AG04450 (cell line): ENCODE results near the gene NUMB. TPM values are rescaled to one million over a fixed set of nuclear protein-coding genes. Genes with fewer than 3 reads are reported as not detected.
A peak's percentile ranks its signal among the peaks of the same experiment; 100 is the strongest.

Source experiments
- CTCF ChIA-PET: fragments of 300-600, 350-600 bp; formaldehyde crosslinking; extraction: SDS; loops from one replicate; lab custom pipeline; 2022; ENCODE audit warnings: antibody characterized with exemption, inconsistent platforms; lab: Charles Lee
- POLR2A ChIA-PET: fragments of 350-600 bp; formaldehyde crosslinking; extraction: SDS; loops from one replicate; lab custom pipeline; 2021; ENCODE audit warnings: antibody characterized with exemption, inconsistent platforms; lab: Yijun Ruan, JAX
- DNase-seq: peaks from one replicate; pipeline ENCODE4 v3.0.0-alpha.2; 2011; ENCODE audit warnings: low read depth, low spot score
- H3K27ac ChIP-seq: one replicate; pipeline ENCODE4 v1.5.1; 2012; ENCODE audit warnings: low read depth, low read length, control low read depth
- H3K27me3 ChIP-seq: one replicate; pipeline ENCODE4 v1.6.0; 2012; ENCODE audit warnings: low read length; ENCODE audit not compliant: control insufficient read depth, insufficient read depth
- H3K4me3 ChIP-seq: 2 replicates; pipeline ENCODE4 v1.5.1; 2011; ENCODE audit warnings: mild to moderate bottlenecking, low read depth, low read length, control low read depth
- H3K9me3 ChIP-seq: 2 replicates; pipeline ENCODE4 v1.5.1; 2012; ENCODE audit warnings: low read length; ENCODE audit not compliant: control insufficient read depth, insufficient read depth
- CTCF ChIP-seq: IDR thresholded peaks from 2 replicates; pipeline ENCODE4 v1.5.1; 2011; ENCODE audit warnings: low read depth, low read length, control low read depth, inconsistent platforms
- polyA plus RNA-seq: library from polyadenylated mRNA; depleted of rRNA; stranded (reverse); fragments of >200 nt; gene quantifications from 2 replicates; pipeline ENCODE4 v1.2.3, GENCODE V29; 2011

NUMB gene
- polyA plus RNA-seq, 1 experiment = 152 TPM

GRCh38 chr14:73459959-73460358 lies 1.6 kb upstream of the NUMB start:
- POLR2A ChIA-PET = interaction anchor here (0.7 kb wide), 1 partner anchor 1254 kb away, joined by 6 read pairs; no protein-coding TSS in a partner anchor
- Histone ChIP-seq H3K27me3 (no peaks in the 10 kb centered on the region), H3K9me3 (no peaks in the 10 kb centered on the region; the same call in 1 of the 2 replicates), H3K27ac (no peak overlapping the region), H3K4me3 (no peak overlapping the region)
- TF ChIP-seq CTCF = no peak
- DNase-seq = no peak
- CTCF ChIA-PET = interaction anchor here (0.7 to 1.5 kb wide), 3 partner anchors 12 to 196 kb away, joined by 3 to 6 read pairs (median 5); no protein-coding TSS in a partner anchor

- no peak for DNase-seq
- no peaks in the 10 kb centered on the region for H3K27me3 ChIP-seq
- H3K27ac ChIP-seq = peak overlapping the region; percentile 67
- TF ChIP-seq CTCF = no peak
- no peaks in the 10 kb centered on the region; the same call in 1 of the 2 replicates for H3K9me3 ChIP-seq
- peak overlapping the region; percentile 90 for H3K4me3 ChIP-seq
- POLR2A ChIA-PET = interaction anchor here (1.2 kb wide), 1 partner anchor 11 kb away, joined by 11 read pairs; no protein-coding TSS in a partner anchor
- CTCF ChIA-PET = interaction anchor here (0.6 kb wide), 1 partner anchor 140 kb away, joined by 13 read pairs; no protein-coding TSS in a partner anchor
These were observed 493 bp downstream of the NUMB start for GRCh38 chr14:73457924-73458182.

GRCh38 chr14:73457041-73457923 lies 1.1 kb downstream of the NUMB start:
- H3K4me3 ChIP-seq = peak overlapping the region; percentile 90
- H3K9me3 ChIP-seq = no peaks in the 10 kb centered on the region; the same call in 1 of the 2 replicates
- no peaks in the 10 kb centered on the region for H3K27me3 ChIP-seq
- POLR2A ChIA-PET = interaction anchor here (1.1 kb wide), 1 partner anchor 11 kb away, joined by 4 read pairs; no protein-coding TSS in a partner anchor
- DNase-seq = no peak
- TF ChIP-seq CTCF = no peak
- H3K27ac ChIP-seq = peak overlapping the region; percentile 67
- CTCF ChIA-PET = interaction anchor here (0.6 to 0.9 kb wide), 4 partner anchors 12 to 284 kb away, joined by 3 to 13 read pairs (median 6); no protein-coding TSS in a partner anchor

- POLR2A ChIA-PET = no interaction called here
- Histone ChIP-seq H3K27ac (no peak overlapping the region), H3K9me3 (no peaks in the 10 kb centered on the region; the same call in 1 of the 2 replicates), H3K4me3 (peak overlapping the region; percentile 17; the same call in 1 of the 2 replicates), H3K27me3 (no peaks in the 10 kb centered on the region)
- no peak for TF ChIP-seq CTCF
- no peak for DNase-seq
- CTCF ChIA-PET = interaction anchor here (0.9 to 1.8 kb wide), 3 partner anchors 160 to 282 kb away, joined by 3 to 11 read pairs (median 3); no protein-coding TSS in a partner anchor
These were observed 3.1 kb downstream of the NUMB start for GRCh38 chr14:73455294-73455693.
